Esophagus muscularis mucosa (tissue), 3 donors: ENCODE results near the gene GNG4.

Experiments
- CTCF ChIP-seq, 3 experiments: fragments of 200-600 bp in 2 of 3; fragments of 450-650 bp in 1 of 3; sonication (generic) in 2 of 3; IDR thresholded peaks; one replicate each; pipeline ENCODE4 v1.5.1; 2017 to 2019; ENCODE audit warnings: antibody characterized with exemption in 3 of 3, mild to moderate bottlenecking in 2 of 3, moderate library complexity in 1 of 3
- POLR2A ChIP-seq: fragments of 450-650 bp; IDR thresholded peaks from one replicate; pipeline ENCODE4 v1.6.1; 2017; ENCODE audit warnings: antibody characterized with exemption, moderate library complexity, mild to moderate bottlenecking, low read depth
- POLR2AphosphoS5 ChIP-seq, 2 donors: sonication (generic); formaldehyde crosslinking; IDR thresholded peaks; one replicate each; pipeline ENCODE4 v1.6.1; 2017; ENCODE audit warnings: antibody characterized with exemption in 2 of 2

- no peak for TF ChIP-seq CTCF (IDR thresholded peaks at IDR 0.05)
- no peak for TF ChIP-seq POLR2A
- TF ChIP-seq POLR2AphosphoS5 (IDR thresholded peaks at IDR 0.05) = no peak
Observed at GRCh38 chr1:235500971-235501540, 148.5 kb downstream of the GNG4 start.
